Nephron (organoid): ENCODE data around the gene PHOSPHO1.

Experiments
- H3K27ac Mint-ChIP-seq, 3 experiments: 2 replicates each; pipeline ENCODE4 v1.8.0; 2020; ENCODE audit warnings: mixed read lengths in 3 of 3, mild to moderate bottlenecking in 2 of 3, moderate library complexity in 1 of 3
- H3K27me3 Mint-ChIP-seq: 2 replicates; pipeline ENCODE4 v1.8.0; 2021; ENCODE audit warnings: low read depth, mild to moderate bottlenecking, moderate library complexity, mixed read lengths
- H3K36me3 Mint-ChIP-seq: 2 replicates; pipeline ENCODE4 v1.8.0; 2020; ENCODE audit warnings: low read depth, mixed read lengths
- H3K4me1 Mint-ChIP-seq: 2 replicates; pipeline ENCODE4 v1.8.0; 2020; ENCODE audit warnings: mixed read lengths
- H3K4me3 Mint-ChIP-seq, 3 experiments: 2 replicates each; pipeline ENCODE4 v1.8.0; 2020; ENCODE audit warnings: mild to moderate bottlenecking in 3 of 3, mixed read lengths in 3 of 3, moderate library complexity in 2 of 3
- H3K9me3 Mint-ChIP-seq: 2 replicates; pipeline ENCODE4 v1.8.0; 2020; ENCODE audit warnings: mixed read lengths
- TF ChIP-seq, protein P1 (sequence below), 3 experiments: fragments of 200-600 bp; sonication (generic); IDR thresholded peaks; one replicate each; pipeline ENCODE4 v1.5.0; 2021; ENCODE audit warnings: antibody characterized with exemption in 3 of 3; ENCODE audit not compliant: unreplicated experiment in 3 of 3

The PHOSPHO1 gene

DNA sequence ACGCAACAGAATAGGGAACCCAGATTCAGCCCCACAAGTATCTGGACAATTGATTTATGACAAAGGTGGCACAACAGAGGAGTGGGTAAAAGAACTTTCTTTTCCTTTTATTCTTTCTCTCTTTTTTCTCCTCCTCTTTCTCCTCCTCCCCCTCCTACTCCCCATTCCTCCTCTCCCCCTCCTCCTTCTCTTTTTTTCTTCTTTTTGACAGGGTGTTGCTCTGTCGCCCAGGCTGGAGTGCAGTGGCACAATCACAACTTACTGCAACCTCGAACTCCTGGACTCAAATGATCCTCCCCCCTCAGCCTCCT is 36.3 kb downstream of the PHOSPHO1 start:
- Mint-ChIP-seq H3K36me3 (no peaks in the 10 kb centered on the region), H3K27ac (peak overlapping the region; percentile 98 to 100 (median 99)), H3K4me3 (peak overlapping the region; percentile 88 to 95 (median 94)), H3K27me3 (peaks cover 4% of the 10 kb centered on the region), H3K4me1 (no peaks in the 10 kb centered on the region), H3K9me3 (no peaks in the 10 kb centered on the region)
- TF ChIP-seq, protein P1, sequence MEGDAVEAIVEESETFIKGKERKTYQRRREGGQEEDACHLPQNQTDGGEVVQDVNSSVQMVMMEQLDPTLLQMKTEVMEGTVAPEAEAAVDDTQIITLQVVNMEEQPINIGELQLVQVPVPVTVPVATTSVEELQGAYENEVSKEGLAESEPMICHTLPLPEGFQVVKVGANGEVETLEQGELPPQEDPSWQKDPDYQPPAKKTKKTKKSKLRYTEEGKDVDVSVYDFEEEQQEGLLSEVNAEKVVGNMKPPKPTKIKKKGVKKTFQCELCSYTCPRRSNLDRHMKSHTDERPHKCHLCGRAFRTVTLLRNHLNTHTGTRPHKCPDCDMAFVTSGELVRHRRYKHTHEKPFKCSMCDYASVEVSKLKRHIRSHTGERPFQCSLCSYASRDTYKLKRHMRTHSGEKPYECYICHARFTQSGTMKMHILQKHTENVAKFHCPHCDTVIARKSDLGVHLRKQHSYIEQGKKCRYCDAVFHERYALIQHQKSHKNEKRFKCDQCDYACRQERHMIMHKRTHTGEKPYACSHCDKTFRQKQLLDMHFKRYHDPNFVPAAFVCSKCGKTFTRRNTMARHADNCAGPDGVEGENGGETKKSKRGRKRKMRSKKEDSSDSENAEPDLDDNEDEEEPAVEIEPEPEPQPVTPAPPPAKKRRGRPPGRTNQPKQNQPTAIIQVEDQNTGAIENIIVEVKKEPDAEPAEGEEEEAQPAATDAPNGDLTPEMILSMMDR (IDR thresholded peaks at IDR 0.05; ENCODE audit: unreplicated experiment in 3 of 3), result no peak

DNA sequence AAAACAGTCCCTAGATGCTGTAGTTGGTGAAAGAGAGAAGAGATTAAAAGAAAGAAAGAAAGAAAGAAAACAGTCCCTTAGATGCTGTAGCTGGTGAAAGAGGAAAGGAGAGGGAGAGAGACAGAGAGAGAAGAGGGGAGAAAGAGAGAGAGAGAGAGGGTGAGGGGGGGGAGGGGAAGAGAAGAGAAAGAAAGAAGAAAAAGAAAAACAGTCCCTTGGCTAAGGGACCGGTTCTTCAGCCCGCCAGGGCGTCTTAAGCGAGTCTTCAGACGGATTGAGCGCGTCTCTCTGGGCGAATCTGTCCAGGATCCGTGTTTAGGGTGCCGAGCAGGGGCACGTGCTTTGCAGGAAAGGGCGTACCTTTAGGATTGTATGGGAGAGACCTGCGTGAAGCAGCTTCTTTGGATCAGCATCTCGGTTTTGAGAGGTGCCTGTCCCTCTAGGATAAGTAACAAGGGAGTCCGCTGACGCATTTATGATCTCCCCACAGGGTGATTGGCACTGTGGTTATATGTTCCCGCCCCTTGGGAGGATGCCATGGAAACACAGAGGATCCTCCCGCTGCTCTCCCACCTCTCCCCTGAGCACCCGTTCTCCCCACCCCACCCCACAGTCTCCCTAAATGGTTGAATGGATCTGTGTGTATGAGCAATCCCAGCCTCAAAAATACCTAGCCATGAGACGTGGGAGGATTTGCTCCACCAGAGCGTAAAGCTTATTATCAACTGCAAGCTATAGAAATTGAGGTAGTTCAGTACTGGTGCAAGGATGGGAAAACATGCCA is 36.9 kb downstream of the PHOSPHO1 start:
- H3K4me3 Mint-ChIP-seq, result peak overlapping the region; percentile 88 to 95 (median 94)
- peaks cover 4% of the 10 kb centered on the region for H3K27me3 Mint-ChIP-seq
- no peaks in the 10 kb centered on the region for H3K36me3 Mint-ChIP-seq
- no peaks in the 10 kb centered on the region for H3K9me3 Mint-ChIP-seq
- no peaks in the 10 kb centered on the region for H3K4me1 Mint-ChIP-seq
- TF ChIP-seq, protein P1 (IDR thresholded peaks at IDR 0.05; ENCODE audit: unreplicated experiment in 3 of 3), result no peak
- H3K27ac Mint-ChIP-seq, result peak overlapping the region; percentile 98 to 100 (median 99)

DNA sequence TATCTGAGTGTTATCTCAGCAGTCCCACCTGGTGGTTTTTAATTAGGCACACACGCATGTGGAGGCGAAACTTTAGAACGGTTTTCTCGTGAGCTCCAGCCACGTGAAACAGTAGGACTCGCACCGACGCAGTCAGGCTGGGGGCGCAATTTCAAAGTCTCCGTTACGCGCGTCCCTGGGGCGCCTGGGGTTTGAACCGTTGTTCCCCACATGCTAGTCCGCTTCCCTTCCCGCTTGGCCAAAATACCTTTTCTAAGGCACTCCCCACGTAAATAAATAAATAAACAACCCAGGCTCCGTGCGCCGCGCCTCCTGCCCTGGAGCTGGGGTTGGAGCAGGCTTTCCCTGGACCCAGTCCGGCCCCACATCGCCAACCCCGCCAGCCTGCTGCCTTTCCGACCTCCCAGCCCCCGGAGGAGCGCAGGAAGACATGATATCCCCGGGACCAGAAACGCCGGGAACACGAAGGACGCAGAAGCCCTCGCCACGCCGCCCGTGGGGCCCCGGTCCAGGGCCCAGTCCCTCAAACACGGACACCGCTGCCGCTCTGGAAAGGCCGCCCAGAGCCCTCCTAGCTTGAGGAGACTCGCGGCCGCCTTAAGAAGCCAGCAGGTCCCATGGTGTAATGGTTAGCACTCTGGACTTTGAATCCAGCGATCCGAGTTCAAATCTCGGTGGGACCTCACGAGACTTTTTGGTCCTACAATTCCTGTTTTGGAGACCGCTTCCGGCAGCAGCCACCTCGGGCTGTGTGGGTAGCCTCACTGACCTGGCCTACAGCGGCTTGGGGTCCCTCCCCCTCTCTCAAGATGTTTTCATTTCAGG is 38.5 kb downstream of the PHOSPHO1 start:
- no peaks in the 10 kb centered on the region for H3K9me3 Mint-ChIP-seq
- TF ChIP-seq, protein P1 (IDR thresholded peaks at IDR 0.05; ENCODE audit: unreplicated experiment in 3 of 3), result peak; percentile 26 to 40 (median 35)
- no peaks in the 10 kb centered on the region for H3K36me3 Mint-ChIP-seq
- peak overlapping the region; percentile 98 to 100 (median 99) for H3K27ac Mint-ChIP-seq
- peak overlapping the region; percentile 88 to 95 (median 94) for H3K4me3 Mint-ChIP-seq
- H3K27me3 Mint-ChIP-seq, result peaks cover 4% of the 10 kb centered on the region
- no peaks in the 10 kb centered on the region for H3K4me1 Mint-ChIP-seq

DNA sequence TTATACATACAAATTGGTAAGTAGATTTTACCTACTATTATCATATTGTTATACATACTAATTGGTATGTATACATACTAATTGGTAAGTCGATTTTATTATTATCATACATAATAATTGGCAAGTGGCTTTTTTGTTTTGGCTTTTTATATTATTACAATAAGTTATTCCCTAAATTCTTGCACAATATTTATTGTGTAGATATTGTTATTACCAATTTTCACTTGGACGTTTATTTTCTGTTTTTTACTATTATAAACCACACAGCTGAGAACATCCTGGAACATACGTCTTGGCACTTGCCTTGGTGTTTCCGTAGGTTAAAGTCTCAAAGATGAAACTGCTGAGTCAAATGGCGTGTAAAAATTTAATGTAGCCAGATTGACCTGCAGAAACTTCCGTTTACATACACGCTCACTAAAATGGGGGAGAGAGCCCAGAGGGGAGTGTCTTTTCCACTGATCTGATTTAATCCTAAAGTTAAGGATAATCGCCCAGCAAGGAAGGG is 39.1 kb downstream of the PHOSPHO1 start:
- TF ChIP-seq, protein P1 (IDR thresholded peaks at IDR 0.05; ENCODE audit: unreplicated experiment in 3 of 3), result no peak
- Mint-ChIP-seq H3K27me3 (peaks cover 4% of the 10 kb centered on the region), H3K27ac (peak overlapping the region; percentile 98 to 100 (median 99)), H3K9me3 (no peaks in the 10 kb centered on the region), H3K36me3 (no peaks in the 10 kb centered on the region), H3K4me3 (peak overlapping the region; percentile 88 to 95 (median 94)), H3K4me1 (no peaks in the 10 kb centered on the region)

DNA sequence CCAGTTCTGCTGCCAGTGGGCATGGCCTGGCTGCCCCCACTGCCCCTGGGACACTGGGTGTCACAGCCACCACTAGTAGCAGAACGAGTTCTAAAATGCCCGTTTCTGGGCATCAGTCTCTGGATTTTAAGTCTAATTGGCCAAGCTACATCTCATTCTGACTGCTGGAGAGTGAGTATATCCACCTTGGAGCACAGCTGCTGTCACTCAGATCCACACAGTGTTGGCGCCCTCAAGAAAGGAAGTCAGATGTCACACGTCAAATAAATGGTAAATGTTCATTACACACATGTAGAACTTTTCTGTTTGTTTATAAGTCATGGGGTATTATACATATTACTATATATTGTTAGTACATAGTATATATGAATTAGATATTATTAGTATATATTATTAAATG is 39.7 kb downstream of the PHOSPHO1 start:
- Mint-ChIP-seq H3K9me3 (peaks cover 5% of the 10 kb centered on the region), H3K36me3 (no peaks in the 10 kb centered on the region), H3K27me3 (peaks cover 4% of the 10 kb centered on the region), H3K4me1 (no peaks in the 10 kb centered on the region), H3K4me3 (peak overlapping the region; percentile 73 to 78 (median 77)), H3K27ac (peak overlapping the region in 1 of 3 experiments; percentile 20)
- TF ChIP-seq, protein P1 (IDR thresholded peaks at IDR 0.05; ENCODE audit: unreplicated experiment in 3 of 3), result no peak
